ENCODE measurements around the gene NOS3. TPM values are rescaled to one million over a fixed set of nuclear protein-coding genes. Genes with fewer than 3 reads are reported as not detected.
A peak's percentile ranks its signal among the peaks of the same experiment; 100 is the strongest.

The NOS3 gene
- total RNA-seq, 4 donors from 2014 or later = 1.4 to 10.8 (median 4.2) TPM

DNA sequence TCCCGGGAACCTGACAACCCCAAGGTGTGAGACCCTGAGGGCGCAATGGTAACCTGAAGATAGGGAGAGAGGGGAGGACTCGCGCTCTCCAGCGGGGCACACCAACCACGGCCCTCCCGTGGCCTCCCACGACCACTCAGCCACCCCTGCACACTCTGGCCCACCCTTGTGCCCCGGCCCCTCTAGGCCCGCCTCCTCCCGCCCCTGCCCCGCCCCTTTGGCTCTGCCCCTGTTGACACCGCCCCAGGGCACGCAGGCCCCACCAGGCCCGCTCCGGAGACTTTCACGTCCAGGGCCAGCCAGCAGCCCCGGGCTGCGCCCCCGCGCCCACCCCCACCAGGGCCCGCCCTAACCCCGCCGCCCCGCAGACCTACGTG is 22.5 kb downstream of the NOS3 start:
- Histone ChIP-seq H3K27ac (no peak overlapping the region), H3K4me1 (peaks cover 3 to 23% of the 10 kb centered on the region in 2 donors), H3K27me3 (peaks cover 21 to 74% (median 66%) of the 10 kb centered on the region in 3 donors), H3K4me3 (peak overlapping the region; percentile 20 to 40 (median 26)), H3K9me3 (no peaks in the 10 kb centered on the region), H3K36me3 (no peaks in the 10 kb centered on the region)
- no peak for ATAC-seq
- intact Hi-C loops (cut with DNase I; ENCODE audit: low total_unique reads) = no loop called here
- DNase-seq = no peak
- TF ChIP-seq, protein P1, sequence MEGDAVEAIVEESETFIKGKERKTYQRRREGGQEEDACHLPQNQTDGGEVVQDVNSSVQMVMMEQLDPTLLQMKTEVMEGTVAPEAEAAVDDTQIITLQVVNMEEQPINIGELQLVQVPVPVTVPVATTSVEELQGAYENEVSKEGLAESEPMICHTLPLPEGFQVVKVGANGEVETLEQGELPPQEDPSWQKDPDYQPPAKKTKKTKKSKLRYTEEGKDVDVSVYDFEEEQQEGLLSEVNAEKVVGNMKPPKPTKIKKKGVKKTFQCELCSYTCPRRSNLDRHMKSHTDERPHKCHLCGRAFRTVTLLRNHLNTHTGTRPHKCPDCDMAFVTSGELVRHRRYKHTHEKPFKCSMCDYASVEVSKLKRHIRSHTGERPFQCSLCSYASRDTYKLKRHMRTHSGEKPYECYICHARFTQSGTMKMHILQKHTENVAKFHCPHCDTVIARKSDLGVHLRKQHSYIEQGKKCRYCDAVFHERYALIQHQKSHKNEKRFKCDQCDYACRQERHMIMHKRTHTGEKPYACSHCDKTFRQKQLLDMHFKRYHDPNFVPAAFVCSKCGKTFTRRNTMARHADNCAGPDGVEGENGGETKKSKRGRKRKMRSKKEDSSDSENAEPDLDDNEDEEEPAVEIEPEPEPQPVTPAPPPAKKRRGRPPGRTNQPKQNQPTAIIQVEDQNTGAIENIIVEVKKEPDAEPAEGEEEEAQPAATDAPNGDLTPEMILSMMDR (IDR thresholded peaks at IDR 0.05 in 4 of 5, conservative IDR thresholded peaks at IDR 0.05 in 1 of 5) = no peak
- TF ChIP-seq POLR2A (IDR thresholded peaks at IDR 0.05) = no peak
- in situ Hi-C loops (cut with MboI; ENCODE audit: low sequenced_read_pairs in 4 of 4) = no loop called here

DNA sequence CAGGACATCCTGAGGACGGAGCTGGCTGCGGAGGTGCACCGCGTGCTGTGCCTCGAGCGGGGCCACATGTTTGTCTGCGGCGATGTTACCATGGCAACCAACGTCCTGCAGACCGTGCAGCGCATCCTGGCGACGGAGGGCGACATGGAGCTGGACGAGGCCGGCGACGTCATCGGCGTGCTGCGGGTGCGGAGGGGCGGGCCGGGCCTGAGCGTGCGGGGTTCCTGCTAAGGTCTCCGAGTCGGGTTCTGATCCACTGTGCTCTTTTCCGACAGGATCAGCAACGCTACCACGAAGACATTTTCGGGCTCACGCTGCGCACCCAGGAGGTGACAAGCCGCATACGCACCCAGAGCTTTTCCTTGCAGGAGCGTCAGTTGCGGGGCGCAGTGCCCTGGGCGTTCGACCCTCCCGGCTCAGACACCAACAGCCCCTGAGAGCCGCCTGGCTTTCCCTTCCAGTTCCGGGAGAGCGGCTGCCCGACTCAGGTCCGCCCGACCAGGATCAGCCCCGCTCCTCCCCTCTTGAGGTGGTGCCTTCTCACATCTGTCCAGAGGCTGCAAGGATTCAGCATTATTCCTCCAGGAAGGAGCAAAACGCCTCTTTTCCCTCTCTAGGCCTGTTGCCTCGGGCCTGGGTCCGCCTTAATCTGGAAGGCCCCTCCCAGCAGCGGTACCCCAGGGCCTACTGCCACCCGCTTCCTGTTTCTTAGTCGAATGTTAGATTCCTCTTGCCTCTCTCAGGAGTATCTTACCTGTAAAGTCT is 23.1 kb downstream of the NOS3 start:
- Histone ChIP-seq H3K9me3 (no peaks in the 10 kb centered on the region), H3K4me1 (peaks cover 8 to 23% of the 10 kb centered on the region in 2 donors), H3K27me3 (peaks cover 23 to 69% (median 62%) of the 10 kb centered on the region in 3 donors), H3K36me3 (no peaks in the 10 kb centered on the region), H3K27ac (no peak overlapping the region), H3K4me3 (peak overlapping the region; percentile 20 to 40 (median 26))
- DNase-seq (no peak), ATAC-seq (no peak)
- in situ Hi-C loops (cut with MboI; ENCODE audit: low sequenced_read_pairs in 4 of 4) (no loop called here), intact Hi-C loops (cut with DNase I; ENCODE audit: low total_unique reads) (no loop called here)
- no peak for TF ChIP-seq POLR2A (IDR thresholded peaks at IDR 0.05)
- TF ChIP-seq, protein P1 (IDR thresholded peaks at IDR 0.05 in 4 of 5, conservative IDR thresholded peaks at IDR 0.05 in 1 of 5) = no peak

DNA sequence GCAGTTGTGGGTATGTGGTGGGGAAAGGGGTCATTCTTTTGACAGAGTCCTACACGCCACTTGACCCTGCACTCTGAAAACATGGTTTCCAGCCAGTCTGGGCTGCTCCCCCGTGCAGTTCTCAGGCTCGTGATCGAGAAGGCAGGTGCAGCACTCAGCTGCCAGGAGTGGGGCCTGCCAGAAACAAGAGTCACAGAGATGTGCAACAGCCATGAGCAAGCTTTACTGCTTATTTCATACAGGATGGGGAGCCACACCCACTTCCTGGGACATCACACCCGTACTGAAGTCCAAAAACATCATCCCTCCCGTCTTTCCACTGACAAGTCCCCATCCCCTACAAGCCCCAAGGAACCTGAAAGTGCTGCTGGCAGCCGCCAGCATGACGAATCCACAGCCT is 24.1 kb downstream of the NOS3 start:
- intact Hi-C loops (cut with DNase I; ENCODE audit: low total_unique reads) = no loop called here
- H3K27me3 ChIP-seq = peaks cover 29 to 69% (median 58%) of the 10 kb centered on the region in 3 donors
- no peak overlapping the region for H3K27ac ChIP-seq
- no peak for TF ChIP-seq POLR2A (IDR thresholded peaks at IDR 0.05)
- TF ChIP-seq, protein P1 (IDR thresholded peaks at IDR 0.05 in 4 of 5, conservative IDR thresholded peaks at IDR 0.05 in 1 of 5) = no peak
- no peaks in the 10 kb centered on the region for H3K9me3 ChIP-seq
- ATAC-seq (peak; percentile 61 to 68), DNase-seq (peak in 1 of 2 donors; percentile 57)
- H3K36me3 ChIP-seq = no peaks in the 10 kb centered on the region
- H3K4me1 ChIP-seq = peaks cover 8 to 23% of the 10 kb centered on the region in 2 donors
- in situ Hi-C loops (cut with MboI; ENCODE audit: low sequenced_read_pairs in 4 of 4) = no loop called here
- no peak overlapping the region for H3K4me3 ChIP-seq

DNA sequence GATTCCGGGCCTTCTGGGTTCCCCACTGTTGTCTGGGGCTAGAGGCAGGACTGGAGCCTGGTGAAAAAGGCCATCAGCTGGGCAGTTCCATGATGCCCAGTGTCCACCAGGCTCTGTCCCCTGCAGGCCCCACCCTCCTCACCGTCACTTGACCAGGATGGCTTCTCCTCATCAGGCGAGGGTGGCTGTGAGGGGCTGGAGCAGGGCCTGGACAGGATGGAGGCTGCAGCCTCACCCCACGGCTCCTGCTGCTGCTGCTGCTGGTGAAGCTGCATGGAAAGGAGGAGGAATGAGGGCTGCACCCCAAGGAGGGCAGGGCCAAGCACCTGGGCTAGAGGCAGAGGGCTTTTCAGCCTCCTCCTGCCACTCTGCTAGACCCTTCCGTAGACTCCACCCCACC is 25.1 kb downstream of the NOS3 start:
- intact Hi-C loops (cut with DNase I; ENCODE audit: low total_unique reads) (no loop called here), in situ Hi-C loops (cut with MboI; ENCODE audit: low sequenced_read_pairs in 4 of 4) (no loop called here)
- ATAC-seq (no peak), DNase-seq (no peak)
- Histone ChIP-seq H3K4me1 (peaks cover 8 to 23% of the 10 kb centered on the region in 2 donors), H3K4me3 (no peak overlapping the region), H3K36me3 (no peaks in the 10 kb centered on the region), H3K27ac (no peak overlapping the region), H3K27me3 (peaks cover 34 to 69% (median 52%) of the 10 kb centered on the region in 3 donors), H3K9me3 (no peaks in the 10 kb centered on the region)
- TF ChIP-seq, protein P1 (IDR thresholded peaks at IDR 0.05 in 4 of 5, conservative IDR thresholded peaks at IDR 0.05 in 1 of 5) = no peak
- no peak for TF ChIP-seq POLR2A (IDR thresholded peaks at IDR 0.05)
